Activated naive CD4-positive, alpha-beta T cell treated with anti-CD3 and anti-CD28 coated beads, Interleukin-2, amount 50 U/mL, for 16 hours (primary cell): Measurements from ENCODE around the gene SCP2.
A peak's percentile ranks its signal among the peaks of the same experiment; 100 is the strongest.

Source experiments
- DNase-seq: peaks from one replicate; pipeline ENCODE4 v3.0.0-alpha.2; 2020

The SCP2 gene

DNA sequence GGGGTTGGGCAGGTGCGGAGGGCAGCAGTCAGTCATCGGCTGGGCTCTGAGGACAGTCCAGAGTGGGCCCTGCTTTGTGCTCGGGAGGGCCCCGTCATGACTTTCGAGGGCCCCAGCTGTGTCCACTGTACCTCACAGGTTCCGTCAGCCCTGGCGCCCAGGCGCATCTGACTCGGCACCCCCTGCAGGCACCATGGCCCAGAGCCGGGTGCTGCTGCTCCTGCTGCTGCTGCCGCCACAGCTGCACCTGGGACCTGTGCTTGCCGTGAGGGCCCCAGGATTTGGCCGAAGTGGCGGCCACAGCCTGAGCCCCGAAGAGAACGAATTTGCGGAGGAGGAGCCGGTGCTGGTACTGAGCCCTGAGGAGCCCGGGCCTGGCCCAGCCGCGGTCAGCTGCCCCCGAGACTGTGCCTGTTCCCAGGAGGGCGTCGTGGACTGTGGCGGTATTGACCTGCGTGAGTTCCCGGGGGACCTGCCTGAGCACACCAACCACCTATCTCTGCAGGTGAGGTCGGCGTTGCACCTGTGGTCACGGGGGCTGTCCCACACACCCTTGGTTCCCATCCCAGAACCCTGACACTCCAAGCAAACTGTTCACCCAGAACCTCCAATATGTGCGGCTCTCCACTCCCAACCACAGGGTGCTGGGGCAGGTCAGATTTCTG lies 142.7 kb downstream of the SCP2 start:
- DNase-seq, result no peak

DNA sequence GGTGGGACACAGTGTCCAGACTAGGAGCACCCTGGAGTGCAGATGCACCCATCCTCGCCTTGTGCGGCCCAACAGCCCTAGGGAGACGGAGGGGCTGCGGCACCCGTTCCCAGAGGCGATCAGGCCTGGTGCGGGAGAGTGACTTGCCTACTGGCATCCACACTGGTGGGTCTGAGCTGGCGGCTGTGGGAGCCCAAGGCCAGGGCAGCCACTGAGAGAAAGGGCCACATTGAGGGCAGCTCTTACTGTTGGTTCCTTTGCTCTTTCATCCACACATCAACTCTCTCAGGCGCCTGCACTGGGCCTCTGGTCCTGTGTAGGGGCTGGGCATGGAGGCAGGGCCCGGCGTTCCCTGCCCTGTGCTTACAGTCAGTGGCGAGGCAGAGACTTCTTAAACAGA lies 143.5 kb downstream of the SCP2 start:
- DNase-seq, result no peak

DNA sequence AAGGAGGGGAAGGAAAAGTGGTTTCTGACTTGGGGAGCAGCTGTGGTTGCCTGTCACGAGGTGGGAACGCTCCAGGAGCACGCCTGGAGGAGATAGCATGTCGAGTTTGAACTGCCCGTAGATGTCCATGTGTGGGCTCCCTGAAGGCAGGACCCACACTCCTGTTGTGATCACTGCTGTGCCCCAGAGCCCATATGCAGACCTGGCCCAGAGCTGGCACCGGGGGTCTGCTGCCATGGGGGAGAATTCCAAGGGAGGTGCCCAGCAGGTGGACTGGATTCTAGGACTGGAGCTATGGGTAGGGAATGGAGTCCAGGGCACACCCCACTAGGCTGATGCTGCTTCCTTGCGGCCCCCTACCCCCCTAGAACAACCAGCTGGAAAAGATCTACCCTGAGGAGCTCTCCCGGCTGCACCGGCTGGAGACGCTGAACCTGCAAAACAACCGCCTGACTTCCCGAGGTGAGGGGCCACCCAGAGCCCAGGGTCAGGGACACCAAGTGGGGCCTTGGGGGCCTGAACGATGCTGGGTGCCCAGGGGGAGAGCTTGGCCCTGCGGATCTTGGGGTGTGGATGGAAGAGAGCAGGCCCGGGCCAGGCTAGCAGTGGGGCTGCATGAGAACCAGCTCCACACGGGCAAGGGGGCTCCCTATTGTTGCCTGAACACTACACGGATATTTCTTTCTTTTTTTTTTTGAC lies 144.2 kb downstream of the SCP2 start:
- DNase-seq, result no peak

DNA sequence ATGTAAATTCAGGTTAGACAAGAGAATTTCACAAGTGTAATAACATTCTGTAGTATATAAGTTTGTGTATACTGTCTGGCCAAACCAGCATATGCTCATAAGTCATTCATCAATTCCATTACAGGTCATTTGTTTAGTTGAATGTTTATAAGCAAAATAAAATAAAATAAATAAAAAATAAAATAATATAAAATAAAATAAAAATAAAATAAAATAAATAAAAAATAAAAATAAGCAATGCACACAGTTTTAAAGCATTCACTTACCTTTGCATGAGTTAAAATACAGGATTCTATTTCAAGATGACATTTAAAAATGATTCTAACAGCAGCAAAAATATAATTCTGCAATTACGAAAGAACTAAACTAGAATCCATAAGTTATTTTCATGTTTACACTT lies 144.8 kb downstream of the SCP2 start:
- no peak for DNase-seq

DNA sequence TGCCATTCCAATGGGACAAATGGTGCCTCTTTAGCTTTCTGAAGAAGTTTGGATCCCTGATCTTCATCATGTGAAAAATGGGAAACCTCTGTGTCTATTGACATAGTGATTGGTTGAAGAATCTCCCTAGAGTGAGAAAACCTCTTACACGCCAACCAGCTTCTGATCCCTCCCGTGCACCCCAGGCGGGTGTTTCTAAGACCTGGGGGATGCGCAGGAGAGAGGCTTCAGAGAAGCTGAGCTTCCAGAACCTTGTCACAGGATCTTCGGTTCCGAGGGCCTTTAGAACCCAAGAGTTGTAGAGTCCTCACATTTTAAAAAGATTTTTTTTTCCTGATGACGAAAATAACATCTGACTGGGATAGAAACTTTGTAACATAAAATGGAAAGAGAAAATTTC lies 146.2 kb downstream of the SCP2 start:
- DNase-seq, result no peak

DNA sequence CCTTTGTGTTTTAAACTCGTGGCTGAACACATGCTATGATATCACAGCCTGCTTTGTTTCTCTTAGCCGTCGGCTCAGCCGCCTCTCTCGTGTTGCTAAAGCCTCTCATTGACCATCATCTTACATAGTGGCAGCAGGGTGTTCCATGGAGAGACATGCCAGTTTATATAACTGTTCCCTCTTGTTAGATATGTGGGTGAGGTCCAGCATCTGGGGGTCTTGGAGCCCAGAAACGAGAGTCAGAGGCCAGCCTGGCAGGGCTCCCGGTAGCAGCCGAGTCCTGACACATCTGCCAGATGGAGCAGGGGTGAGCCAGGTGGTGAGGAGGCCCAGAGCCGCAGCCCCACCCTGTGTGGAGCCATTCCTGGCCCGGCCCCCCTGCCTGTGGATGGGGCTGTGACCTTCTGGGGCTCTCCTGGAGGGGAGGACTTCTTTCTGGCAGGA lies 146.8 kb downstream of the SCP2 start:
- DNase-seq, result no peak

DNA sequence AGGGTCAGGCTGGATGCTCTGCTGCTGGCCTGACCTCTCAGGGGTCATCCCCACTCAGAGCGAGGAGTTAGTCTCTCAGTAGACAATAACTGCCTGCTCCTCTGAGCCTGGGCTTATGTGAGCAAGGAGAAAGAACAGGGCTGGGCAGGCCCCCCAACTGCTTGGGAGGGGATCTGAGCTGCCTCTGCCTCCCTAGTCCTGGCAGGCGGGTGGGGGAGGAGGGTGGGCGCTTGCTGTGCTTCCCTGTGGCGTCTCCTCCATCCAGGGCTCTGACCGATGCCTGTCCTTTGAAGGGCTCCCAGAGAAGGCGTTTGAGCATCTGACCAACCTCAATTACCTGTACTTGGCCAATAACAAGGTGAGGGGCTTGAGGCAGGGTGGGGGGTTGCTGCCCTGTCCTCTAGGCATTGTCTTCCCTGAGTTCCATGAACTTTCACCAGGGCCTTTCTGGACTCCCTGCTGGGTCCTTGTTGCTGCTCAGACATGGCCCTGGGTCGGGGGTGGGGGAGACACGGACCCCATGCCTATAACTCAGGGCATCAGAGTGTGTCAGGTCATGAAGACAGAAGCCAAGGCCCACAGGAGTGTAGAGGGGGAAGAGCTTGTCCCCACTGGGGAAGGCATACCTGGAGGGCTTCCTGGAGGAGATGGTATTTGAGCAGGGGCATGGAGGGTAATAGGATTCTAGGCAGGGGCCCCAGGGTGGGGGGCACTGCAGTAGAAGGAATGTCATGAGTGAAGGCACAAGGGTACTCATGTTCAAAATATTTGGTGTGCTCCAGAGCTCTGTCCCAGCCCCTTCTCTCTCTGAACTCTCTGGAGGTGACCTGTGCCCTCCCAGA lies 147.5 kb downstream of the SCP2 start:
- DNase-seq, result peak; percentile 5

DNA sequence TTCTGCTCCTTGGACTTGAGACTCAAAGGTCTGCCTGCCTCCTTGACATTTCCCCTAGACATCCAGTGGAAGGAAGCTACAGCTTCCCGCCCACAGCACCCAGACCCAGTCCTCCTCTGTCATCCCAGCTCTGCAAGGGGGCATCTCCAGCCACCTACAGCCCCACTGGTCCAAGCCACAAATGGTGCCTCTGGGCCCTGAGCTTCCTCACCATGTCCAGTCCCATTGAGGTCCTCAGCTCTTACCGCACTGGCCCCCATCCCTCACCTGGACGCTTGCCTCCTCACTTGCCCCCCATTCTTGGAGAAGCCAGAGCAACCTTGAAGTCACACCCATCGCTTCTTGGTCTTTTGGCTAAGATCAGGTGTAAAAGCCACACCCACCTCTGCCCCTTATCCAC lies 148.1 kb downstream of the SCP2 start:
- DNase-seq, result no peak

DNA sequence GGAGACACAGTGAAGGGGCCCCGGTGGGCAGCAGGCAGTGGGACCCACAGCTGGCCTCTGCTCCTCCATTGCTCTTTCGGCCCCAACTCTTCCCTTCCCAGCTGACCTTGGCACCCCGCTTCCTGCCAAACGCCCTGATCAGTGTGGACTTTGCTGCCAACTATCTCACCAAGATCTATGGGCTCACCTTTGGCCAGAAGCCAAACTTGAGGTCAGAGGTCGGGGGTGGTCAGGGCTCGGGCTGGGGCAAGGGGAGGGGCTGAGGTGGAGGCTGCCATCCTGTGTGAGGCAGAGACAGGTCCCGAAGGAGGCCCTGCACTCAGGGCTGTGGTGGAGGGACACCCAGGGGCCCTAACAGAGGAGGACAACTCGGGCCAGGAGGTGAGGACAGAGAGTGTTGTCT lies 148.7 kb downstream of the SCP2 start:
- peak; percentile 5 for DNase-seq

DNA sequence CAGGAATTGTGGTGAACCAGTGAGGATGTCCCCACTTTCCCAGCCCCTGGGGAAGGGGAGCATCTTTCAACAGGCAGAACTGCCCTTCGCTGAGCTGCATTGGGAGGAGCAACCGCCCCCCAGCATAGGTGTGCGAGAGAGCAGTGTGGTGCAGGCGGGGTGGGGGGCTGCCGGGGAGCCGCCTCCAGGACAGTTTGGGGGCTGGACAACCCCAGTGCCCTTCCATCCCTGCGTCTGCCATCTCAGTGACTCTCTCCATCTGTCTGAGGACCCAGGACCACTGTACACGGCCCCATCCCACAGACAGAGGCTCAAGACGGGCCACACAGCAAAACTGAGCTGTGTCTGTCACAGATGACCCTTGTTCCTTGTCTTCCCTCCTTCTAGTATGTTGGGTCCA lies 149.1 kb downstream of the SCP2 start:
- DNase-seq, result peak; percentile 7

DNA sequence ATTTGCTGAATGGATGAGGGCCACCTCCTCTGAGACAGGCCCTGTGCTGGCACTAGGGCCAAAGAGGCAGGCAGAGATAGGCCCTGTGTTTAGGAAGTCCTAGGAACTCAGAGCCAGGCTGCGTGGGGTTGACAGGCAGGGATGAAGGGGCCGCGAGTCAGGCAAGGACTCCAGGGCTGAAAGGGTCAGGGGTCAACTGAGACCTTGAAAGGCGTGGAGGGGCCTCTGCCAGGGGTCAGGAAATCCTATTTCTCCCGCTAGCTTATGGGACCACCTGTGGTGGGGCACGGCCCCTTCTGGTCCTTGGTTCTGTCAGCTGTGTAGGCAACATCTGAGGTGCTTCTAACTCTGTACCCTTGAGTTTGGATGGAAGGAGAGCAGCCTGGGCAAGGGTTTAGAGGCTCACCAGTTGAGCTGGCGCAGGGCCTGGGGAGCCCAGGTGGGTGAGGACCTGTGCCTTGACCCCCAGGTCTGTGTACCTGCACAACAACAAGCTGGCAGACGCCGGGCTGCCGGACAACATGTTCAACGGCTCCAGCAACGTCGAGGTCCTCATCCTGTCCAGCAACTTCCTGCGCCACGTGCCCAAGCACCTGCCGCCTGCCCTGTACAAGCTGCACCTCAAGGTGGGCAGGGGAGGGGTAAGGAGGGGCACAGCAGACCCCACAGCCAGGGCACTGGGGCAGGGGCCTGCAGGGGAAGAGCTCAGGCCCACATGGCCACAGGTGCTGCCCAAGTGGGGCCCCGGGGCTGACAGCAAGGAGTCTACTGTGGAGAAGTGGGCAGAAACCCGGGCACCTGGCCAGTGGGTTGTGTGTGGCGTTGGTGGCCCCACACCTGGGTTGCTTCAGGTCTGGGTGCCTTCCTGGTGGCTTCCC lies 149.9 kb downstream of the SCP2 start:
- peak; percentile 7 for DNase-seq

DNA sequence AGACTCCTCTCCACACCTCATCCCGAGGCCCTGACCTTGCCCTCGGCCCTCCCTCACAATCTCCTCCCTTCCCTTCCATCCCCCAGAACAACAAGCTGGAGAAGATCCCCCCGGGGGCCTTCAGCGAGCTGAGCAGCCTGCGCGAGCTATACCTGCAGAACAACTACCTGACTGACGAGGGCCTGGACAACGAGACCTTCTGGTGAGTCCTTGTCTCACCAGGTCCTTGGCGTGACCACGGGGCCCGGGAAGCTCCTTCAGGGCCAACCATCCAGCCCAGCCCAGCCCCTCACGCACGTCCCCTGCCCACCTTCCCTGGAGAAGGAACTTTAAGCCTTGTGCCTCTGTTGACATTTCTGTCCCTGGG lies 150.5 kb downstream of the SCP2 start:
- DNase-seq, result no peak

DNA sequence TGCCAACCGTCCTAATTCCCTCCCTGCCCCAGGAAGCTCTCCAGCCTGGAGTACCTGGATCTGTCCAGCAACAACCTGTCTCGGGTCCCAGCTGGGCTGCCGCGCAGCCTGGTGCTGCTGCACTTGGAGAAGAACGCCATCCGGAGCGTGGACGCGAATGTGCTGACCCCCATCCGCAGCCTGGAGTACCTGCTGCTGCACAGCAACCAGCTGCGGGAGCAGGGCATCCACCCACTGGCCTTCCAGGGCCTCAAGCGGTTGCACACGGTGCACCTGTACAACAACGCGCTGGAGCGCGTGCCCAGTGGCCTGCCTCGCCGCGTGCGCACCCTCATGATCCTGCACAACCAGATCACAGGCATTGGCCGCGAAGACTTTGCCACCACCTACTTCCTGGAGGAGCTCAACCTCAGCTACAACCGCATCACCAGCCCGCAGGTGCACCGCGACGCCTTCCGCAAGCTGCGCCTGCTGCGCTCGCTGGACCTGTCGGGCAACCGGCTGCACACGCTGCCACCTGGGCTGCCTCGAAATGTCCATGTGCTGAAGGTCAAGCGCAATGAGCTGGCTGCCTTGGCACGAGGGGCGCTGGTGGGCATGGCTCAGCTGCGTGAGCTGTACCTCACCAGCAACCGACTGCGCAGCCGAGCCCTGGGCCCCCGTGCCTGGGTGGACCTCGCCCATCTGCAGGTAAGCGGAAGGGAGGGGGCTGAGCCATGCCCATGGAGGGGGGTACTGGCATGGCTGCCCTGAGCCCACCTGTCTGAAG lies 151.4 kb downstream of the SCP2 start:
- no peak for DNase-seq

DNA sequence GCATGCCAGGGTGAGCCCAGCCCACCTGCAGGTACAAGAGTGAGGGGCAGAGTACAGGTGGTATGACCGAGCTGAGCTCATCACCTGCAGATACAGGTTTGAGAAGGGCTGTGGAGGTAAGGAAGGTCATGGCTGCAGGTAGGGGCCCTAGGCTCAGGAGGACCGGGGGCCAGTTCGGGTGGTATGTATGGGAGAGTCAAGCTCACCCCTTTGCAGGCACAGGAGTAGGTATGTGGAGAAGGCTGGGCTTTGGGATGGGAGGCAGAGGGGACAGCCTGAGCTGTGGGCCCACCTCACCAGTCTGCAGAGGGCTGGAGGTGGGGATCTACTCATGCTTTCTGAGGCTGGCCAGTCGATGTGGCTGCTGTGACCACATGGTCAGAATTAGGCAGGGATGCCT lies 152.2 kb downstream of the SCP2 start:
- DNase-seq, result no peak

DNA sequence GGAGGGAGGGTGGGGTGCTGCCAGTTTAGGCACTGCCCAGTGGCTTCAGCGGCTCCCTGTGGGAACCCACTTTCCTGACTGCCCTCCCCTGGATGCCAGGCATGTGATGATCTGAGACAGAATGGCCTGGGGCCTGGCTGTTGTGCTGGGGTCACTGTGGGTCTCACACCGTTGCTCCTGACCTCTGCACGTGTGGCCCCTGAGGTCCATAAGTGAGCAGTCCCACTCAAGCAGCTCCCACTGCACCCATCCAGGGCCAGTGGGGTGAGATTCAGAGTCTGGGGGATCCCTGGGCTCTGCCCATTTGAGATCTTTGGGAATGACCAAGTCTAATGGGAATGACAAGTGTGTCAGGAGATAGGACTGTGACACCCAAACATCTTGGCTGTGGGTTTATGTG lies 153.0 kb downstream of the SCP2 start:
- no peak for DNase-seq

DNA sequence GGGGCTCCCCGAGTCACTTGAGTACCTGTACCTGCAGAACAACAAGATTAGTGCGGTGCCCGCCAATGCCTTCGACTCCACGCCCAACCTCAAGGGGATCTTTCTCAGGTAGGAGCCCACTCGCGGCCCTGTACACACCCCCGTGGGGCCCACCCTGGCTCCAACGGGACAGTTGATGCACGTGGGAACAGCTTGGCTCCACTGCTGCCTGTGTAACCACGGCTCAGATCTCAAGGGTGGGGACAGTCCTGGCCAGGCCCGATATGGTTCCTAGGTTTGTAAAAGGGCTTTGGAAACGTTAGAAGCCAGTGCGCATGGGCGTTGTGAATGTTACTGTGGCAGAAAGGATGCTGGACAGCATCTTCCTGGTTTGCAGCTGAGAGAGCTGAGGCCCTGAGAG lies 153.7 kb downstream of the SCP2 start:
- DNase-seq, result no peak

DNA sequence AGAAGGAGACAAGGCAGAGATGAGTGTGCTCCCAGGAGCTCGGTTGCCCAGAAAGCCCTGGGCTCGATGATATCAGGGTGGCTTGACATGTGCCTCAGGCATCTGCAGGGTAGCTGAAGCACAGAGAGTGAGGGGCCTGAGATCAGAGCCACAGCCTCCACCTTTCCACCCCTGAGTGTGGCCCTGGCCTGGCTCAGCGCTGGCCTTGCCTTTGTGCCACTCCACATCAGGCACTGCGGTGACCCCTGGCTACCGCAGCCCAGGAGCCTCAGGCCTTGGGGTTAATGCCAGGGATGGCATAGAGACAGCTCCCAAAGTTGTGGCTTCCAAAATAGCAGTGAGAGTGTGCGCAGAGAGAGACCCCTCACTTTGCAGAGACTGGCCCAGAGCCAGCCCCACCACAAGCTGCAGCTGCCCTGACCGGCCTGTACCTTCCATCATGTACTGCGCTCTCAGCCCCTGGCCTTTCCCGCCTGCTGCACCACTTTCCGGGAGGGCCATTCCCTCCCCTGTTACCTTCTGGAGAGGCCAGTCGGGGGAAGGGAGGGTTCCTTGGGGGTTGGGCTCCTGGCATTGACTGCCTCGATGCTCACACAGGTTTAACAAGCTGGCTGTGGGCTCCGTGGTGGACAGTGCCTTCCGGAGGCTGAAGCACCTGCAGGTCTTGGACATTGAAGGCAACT lies 154.4 kb downstream of the SCP2 start:
- no peak for DNase-seq

DNA sequence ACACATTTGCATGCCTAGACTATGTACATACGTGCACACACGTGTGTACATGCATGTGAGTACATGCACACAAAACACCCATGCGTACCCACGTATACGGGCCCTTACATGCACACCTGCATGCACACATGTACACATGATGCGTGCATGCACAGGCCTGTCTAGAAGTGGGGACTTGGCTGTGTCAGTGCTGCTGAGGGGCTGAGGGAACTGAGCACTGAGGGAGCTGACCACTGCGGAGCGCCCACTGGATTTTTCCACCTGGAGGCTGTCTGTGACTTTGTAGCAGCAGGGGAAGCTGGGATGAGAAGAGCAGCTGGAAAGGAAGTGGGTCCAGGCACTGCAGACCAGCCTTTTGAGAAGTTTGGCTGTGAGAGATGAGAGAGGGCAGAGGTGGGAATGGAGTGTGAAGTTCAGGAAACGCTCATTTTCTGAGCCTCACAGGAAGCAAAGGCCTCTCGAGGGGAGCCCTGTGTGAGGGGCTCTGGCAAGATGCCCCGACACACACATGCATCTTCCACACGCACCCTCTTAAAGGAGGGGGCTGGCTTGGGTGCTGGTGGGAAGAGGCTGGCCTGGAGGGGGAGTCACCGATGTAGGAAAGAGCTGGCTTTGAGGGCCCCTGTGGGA lies 155.9 kb downstream of the SCP2 start:
- no peak for DNase-seq

DNA sequence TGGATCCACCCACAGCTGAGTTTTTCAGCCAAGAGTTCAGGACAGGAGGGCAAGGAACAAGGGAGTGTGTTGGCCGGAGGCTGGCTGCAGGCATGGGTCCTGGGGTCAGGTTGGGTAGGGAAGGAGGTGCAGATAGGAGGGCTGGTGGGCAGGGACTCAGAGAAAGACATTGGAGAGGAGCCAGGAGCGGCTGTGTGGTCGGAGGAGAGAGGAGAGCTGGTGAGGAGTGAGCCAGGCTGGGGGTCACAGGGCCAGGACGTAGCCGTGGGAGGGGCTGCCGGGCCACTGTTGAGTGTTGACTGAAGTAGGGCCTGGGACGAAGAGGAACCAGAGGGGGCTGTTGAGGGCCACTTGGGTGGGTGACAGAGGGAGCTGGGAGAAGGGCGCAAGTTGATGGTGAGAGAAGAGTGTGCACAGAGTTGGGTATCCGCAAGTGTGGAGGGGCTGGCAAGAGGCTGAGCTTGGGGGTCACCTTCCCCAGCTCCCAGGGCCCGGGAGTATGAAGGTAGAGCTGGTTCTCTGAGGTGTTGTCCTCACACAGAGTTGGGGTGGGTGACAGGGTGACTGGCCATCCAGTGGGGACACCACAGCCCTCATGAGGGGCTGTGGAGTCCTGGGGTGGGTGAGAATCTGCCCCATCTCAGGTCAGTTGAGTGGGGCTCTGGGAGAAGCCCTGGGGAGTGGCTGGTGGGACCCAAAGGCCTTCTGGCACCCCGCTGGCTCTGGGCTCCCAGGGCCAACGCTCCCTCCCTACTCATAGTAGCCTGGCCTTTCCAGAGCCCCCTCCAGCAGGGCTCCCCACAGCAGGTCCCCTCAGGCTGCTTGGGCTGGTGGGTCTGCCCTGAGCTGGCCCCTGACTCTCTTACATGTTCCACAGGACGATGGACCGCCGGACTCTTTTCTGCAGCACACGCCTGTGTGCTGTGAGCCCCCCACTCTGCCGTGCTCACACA lies 156.8 kb downstream of the SCP2 start:
- DNase-seq, result no peak

DNA sequence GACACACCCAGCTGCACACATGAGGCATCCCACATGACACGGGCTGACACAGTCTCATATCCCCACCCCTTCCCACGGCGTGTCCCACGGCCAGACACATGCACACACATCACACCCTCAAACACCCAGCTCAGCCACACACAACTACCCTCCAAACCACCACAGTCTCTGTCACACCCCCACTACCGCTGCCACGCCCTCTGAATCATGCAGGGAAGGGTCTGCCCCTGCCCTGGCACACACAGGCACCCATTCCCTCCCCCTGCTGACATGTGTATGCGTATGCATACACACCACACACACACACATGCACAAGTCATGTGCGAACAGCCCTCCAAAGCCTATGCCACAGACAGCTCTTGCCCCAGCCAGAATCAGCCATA lies 157.5 kb downstream of the SCP2 start:
- DNase-seq, result no peak
